ENCODE data around the gene AGER.

The AGER gene

DNA sequence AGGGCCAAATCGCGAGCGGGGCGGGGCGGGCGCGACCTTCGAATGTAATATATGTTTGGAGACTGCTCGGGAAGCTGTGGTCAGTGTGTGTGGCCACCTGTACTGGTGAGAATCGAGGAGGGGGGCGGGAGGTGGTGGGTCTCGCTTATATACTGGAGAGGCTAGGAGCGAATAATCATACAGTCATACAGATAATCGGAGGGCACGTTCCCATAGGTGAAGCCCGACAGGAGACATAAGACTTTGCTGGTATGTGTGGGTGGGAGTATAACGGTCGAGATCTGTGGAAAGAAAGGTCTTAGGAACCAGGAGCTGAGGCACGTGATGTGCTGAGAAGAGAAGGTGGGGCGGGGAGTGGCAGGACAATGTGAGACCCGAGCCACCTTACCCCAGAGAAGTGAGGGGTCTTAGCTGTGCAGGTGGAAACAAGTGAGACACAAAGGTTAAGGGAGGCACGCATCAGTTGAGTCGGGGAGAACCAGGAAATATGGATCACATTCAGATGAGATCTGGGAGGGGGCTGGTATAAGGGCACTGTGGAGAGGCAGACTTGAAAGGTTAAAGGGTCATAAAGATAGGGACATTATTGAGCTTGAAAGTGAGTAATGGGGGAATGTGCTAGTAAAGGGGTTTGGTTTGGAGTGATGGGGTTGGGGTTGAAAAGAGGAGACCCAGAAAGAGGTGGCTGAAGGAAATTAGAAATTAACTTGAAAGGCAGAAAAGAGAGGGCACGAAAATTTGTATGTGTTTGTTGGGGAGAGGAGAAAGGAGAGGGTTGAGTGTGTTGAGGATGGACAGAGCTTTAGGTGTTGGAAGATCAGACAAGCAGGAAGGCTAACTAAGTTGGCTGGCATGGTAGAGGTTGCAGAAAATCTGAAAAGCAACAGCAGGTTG, 5.3 kb downstream of the AGER start:
- H3K27ac ChIP-seq, result peak overlapping the region; percentile 83
- H3K9me3 ChIP-seq, result no peaks in the 10 kb centered on the region
- peaks cover 45% of the 10 kb centered on the region for H3K36me3 ChIP-seq
- no peaks in the 10 kb centered on the region for H4K20me1 ChIP-seq
- peak overlapping the region; percentile 99 for H3K4me2 ChIP-seq
- no peak for TF ChIP-seq Cebpa-rat (IDR thresholded peaks at IDR 0.05)
- H3K4me1 ChIP-seq, result peaks cover 52% of the 10 kb centered on the region
- no peaks in the 10 kb centered on the region for H3K27me3 ChIP-seq
- peak overlapping the region; percentile 91 for H3K9ac ChIP-seq
- peak overlapping the region; percentile 88 for H3K4me3 ChIP-seq

DNA sequence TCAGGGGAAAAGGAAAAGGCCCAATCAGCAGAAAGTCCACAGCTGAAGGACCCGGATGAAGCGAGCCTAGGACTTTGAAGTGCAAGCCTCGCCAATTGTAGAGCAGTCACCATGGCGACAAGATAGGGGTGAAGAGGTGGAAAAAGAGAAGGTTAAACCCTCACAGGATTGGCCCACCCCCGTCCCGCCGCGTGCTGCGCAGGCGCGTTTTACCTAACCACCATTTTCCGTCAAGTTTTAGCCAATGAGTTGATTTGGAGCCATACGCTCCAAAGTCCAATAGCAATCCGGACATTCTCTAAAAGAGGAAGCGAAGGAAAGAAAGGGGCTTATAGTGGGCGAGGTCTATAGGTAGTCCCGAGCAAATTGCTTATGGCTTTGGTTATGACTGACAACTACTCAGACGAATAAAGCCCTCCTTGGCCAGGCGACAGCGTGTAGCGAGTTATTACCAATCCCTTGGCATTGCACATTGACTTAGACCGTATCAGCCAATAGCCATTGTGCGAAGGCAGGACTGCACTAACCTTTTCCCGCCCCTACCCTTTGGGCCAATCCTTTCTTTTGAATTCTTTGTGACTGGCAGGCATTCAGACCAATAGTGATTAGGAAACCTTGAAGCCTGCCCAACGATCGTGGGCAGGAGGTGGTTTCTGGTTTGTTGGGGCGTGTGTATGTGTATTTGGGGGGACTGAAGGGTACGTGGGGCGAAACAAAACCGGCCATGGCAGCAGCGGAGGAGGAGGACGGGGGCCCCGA, 6.1 kb downstream of the AGER start, which contains the start of gene RNF5:
RNF5 (plus strand) TSS at position 618 of the 759 bp plus-strand sequence; CDS start at position 725, 107 bp downstream.
- H3K36me3 ChIP-seq, result peaks cover 37% of the 10 kb centered on the region
- peak within 1 kb of the TSS; percentile 89 for H3K27ac ChIP-seq
- H3K4me2 ChIP-seq, result peak within 1 kb of the TSS; percentile 99
- TF ChIP-seq Cebpa-rat (IDR thresholded peaks at IDR 0.05), result no peak
- H3K4me3 ChIP-seq, result peak within 1 kb of the TSS; percentile 88
- H3K27me3 ChIP-seq, result no peaks in the 10 kb centered on the region
- peaks cover 61% of the 10 kb centered on the region for H3K4me1 ChIP-seq
- H3K9ac ChIP-seq, result peak within 1 kb of the TSS; percentile 91
- H3K9me3 ChIP-seq, result no peaks in the 10 kb centered on the region
- no peaks in the 10 kb centered on the region for H4K20me1 ChIP-seq

DNA sequence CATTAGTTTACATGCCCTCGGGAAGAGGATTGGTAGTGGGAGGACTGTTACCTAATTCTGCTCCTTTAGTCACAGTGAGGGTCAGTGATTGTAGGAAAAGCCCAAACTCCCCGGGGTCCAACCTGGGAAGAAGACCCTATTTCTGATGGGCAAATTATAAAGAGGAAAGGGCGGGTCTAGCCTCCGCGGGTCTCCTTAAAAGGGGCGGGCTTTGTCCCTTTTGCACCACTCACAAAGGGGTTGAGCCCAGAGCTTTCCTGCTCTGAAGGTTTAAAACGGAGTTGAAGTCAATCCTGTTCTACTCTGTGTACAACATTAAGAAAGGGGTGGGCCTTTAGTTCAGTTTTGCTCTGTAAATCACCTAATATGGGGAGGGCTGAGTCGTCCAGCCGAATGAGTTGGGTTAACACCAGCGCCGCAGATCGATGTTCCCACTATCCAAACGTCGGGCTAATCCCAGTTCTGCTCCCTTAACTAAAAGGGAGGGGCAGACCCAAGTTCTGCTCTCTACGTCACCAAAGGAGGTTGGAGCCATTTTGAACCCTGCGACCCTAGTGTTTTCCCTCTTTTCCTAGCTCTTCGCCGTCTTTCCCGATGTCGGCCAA, 6.8 kb downstream of the AGER start:
- H4K20me1 ChIP-seq, result no peaks in the 10 kb centered on the region
- no peaks in the 10 kb centered on the region for H3K27me3 ChIP-seq
- peak overlapping the region; percentile 89 for H3K27ac ChIP-seq
- peaks cover 30% of the 10 kb centered on the region for H3K36me3 ChIP-seq
- peaks cover 66% of the 10 kb centered on the region for H3K4me1 ChIP-seq
- peak overlapping the region; percentile 82 for H3K9ac ChIP-seq
- no peaks in the 10 kb centered on the region for H3K9me3 ChIP-seq
- peak overlapping the region; percentile 88 for H3K4me3 ChIP-seq
- peak overlapping the region; percentile 94 for H3K4me2 ChIP-seq
- no peak for TF ChIP-seq Cebpa-rat (IDR thresholded peaks at IDR 0.05)

DNA sequence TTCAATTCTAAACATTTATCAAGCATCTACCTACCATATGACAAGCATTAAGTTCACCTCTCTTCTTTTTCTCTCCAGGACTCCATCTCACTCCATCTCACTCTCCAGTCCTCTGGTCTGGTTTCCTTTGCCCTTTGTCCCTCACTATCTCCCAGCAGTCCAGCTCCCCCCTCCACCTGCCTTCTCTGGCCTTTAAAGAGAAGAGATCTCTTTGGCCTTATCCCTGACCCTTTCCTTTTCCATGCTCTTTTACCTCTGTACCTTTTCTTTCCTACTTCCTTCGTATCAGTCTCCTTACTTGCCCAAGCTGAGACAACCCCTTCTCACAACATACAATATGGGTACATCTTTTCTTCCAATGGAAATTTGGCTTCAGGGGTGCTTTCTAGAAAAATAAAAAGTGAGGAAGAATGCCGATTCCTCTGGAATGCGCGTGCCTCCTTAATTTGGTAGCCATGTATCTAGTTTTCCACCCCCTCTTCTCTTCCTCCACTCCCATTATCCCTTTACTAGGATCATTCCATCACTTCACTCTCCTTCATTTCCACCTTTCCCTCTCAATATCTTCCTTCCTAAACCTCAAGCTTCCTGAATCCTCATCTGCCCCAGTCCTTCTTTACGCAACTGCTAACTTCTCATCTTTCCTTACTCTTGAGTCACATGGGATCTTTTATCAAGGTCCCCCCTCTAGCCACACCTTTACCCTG, 7.4 kb downstream of the AGER start:
- peak overlapping the region; percentile 82 for H3K9ac ChIP-seq
- peaks cover 24% of the 10 kb centered on the region for H3K36me3 ChIP-seq
- peaks cover 66% of the 10 kb centered on the region for H3K4me1 ChIP-seq
- H3K9me3 ChIP-seq, result no peaks in the 10 kb centered on the region
- H4K20me1 ChIP-seq, result no peaks in the 10 kb centered on the region
- H3K4me2 ChIP-seq, result peak overlapping the region; percentile 94
- TF ChIP-seq Cebpa-rat (IDR thresholded peaks at IDR 0.05), result no peak
- peak overlapping the region; percentile 88 for H3K4me3 ChIP-seq
- H3K27ac ChIP-seq, result peak overlapping the region; percentile 89
- no peaks in the 10 kb centered on the region for H3K27me3 ChIP-seq

DNA sequence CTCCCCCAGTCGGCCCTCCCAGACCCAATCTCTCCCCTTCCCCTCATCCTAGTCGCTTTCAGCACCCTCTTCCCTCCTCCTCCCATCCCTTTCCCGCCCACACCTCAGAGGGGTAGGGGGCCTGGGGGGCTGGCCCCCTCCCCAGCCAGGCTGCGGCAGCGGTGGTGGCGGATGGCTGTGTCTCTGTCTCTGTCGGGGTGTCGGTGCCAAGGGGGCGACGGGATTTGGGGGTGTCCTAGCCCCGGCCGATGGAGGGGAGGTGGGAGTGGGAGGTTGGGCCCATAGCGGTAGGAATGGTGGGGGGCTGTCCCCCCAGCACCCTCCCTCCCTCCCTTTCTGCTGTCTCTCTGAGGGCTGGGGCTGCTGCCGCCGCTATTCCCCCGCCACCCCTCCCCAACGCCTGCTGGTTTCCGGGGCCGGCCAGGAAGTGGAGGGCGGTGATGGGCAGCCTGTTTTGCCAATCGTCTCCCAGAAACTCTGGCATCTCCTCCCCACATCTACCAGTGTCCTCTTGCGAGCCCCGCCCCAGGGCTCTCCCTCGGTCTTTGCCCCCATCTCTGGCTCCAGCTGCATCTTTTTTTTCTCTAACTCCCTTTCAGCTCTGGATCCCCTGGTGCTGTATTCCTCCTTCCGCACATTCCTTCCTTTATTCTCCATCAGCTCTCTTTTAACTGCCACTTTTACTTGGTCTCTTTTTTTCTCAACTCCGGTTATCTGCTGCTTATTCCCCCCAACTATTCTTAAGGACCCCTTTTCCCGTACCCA, 8.2 kb downstream of the AGER start, which contains the start of gene AGPAT1:
AGPAT1 (minus strand) TSS at position 374 of the 765 bp plus-strand sequence. CDS start 4,588 bp downstream, outside the sequence.
- peaks cover 24% of the 10 kb centered on the region for H3K36me3 ChIP-seq
- peak within 1 kb of the TSS; percentile 90 for H3K27ac ChIP-seq
- peak within 1 kb of the TSS; percentile 100 for H3K4me2 ChIP-seq
- peaks cover 66% of the 10 kb centered on the region for H3K4me1 ChIP-seq
- H3K9ac ChIP-seq, result peak within 1 kb of the TSS; percentile 93
- H4K20me1 ChIP-seq, result no peaks in the 10 kb centered on the region
- TF ChIP-seq Cebpa-rat (IDR thresholded peaks at IDR 0.05), result no peak
- peak within 1 kb of the TSS; percentile 88 for H3K4me3 ChIP-seq
- no peaks in the 10 kb centered on the region for H3K9me3 ChIP-seq
- H3K27me3 ChIP-seq, result no peaks in the 10 kb centered on the region

DNA sequence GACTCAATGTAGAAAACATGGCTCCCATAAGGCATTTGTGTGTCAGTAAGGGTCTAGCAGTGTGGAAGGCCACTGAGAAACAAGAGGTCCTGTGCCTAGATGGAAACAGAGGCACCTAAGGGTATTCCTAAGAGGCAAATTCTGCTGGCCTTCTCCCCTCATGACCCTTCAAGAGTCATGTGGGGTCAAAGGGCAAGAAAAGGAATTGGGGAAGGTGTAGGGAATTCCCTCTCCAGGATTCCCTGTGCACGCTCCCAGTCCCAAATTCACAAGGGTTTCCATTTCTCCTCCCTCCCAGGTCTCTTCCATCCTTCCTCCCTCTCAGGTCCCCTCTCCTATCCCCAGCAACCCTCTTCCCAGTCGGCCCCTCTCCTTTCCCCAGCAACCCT, 8.7 kb downstream of the AGER start:
- Histone ChIP-seq H3K36me3 (peaks cover 24% of the 10 kb centered on the region), H3K9me3 (no peaks in the 10 kb centered on the region), H3K4me2 (peak overlapping the region; percentile 100), H3K27ac (peak overlapping the region; percentile 90), H3K4me1 (peaks cover 61% of the 10 kb centered on the region), H4K20me1 (no peaks in the 10 kb centered on the region), H3K4me3 (peak overlapping the region; percentile 88), H3K9ac (peak overlapping the region; percentile 93), H3K27me3 (no peaks in the 10 kb centered on the region)
- no peak for TF ChIP-seq Cebpa-rat (IDR thresholded peaks at IDR 0.05)

DNA sequence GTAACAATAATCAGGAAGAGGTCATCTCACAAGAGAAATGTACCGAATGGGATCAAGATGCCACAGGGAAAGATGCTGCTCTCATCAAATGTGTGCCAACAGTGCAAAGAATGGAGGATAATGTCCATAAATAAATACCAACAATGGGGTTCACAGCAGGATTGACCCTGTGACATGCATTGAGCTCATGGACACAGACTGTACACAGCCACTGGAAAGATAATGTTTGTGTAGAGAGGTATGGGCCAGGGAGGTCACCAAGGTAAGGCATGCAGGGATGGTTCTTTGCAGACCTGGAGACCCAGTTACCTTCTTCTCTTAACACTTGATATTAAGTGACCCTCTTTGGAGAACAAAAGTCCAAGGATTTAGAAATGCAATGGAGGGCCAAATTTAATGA, 9.6 kb downstream of the AGER start:
- no peaks in the 10 kb centered on the region for H3K27me3 ChIP-seq
- H3K4me2 ChIP-seq, result peak overlapping the region; percentile 100
- no peak for TF ChIP-seq Cebpa-rat (IDR thresholded peaks at IDR 0.05)
- peak overlapping the region; percentile 88 for H3K4me3 ChIP-seq
- H3K9me3 ChIP-seq, result no peaks in the 10 kb centered on the region
- peaks cover 24% of the 10 kb centered on the region for H3K36me3 ChIP-seq
- no peak overlapping the region for H3K9ac ChIP-seq
- H4K20me1 ChIP-seq, result no peaks in the 10 kb centered on the region
- peaks cover 52% of the 10 kb centered on the region for H3K4me1 ChIP-seq
- no peak overlapping the region for H3K27ac ChIP-seq

DNA sequence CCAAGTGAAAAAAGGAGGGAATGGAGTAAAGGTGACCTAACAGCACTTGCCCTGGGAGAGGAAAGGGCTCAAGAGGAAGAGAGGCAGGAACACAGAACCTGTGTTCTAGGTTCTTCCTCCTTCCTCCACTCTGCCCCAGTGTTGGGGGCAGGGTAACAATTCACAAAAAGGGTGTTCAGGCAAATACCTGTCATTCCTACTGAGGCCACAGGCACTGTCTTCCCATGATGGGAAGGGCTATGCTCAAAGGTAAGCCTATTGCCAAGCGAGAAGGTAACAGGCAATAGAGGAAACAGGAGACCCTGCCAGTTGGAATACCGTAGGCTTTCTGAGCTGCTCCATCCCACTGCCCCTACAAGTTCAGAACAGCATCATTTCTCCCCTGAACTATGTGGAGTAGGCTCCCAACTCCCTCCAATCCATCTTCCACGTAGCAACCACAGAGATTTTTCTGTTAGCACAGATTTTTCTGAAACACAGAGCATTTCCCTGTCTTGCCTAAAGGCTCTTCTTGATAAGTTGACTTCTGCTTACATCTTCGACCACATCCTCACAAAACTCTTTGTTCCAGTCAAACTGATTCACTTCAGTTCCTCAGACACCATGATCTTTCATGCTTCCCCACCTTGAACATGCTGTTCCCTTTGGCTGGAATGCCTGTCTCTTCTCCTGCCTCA, 10.9 kb downstream of the AGER start:
- TF ChIP-seq Cebpa-rat (IDR thresholded peaks at IDR 0.05), result no peak
- Histone ChIP-seq H3K36me3 (peaks cover 34% of the 10 kb centered on the region), H3K4me2 (peak overlapping the region; percentile 38), H3K4me1 (peaks cover 49% of the 10 kb centered on the region), H4K20me1 (no peaks in the 10 kb centered on the region), H3K9ac (no peak overlapping the region), H3K27me3 (no peaks in the 10 kb centered on the region), H3K9me3 (no peaks in the 10 kb centered on the region), H3K4me3 (no peak overlapping the region), H3K27ac (no peak overlapping the region)
